ENCODE measurements around the gene APBB2. TPM values are rescaled to one million over a fixed set of nuclear protein-coding genes. Genes with fewer than 3 reads are reported as not detected.

The APBB2 gene
- total and polyA plus RNA-seq, 2 experiments from 2014 or later: 35.8 to 74.8 TPM

GRCh38 chr4:41196633-41197332, 17.6 kb downstream of the APBB2 start:
- Histone ChIP-seq H3K9me2 (ENCODE audit: insufficient read depth) (no peaks in the 10 kb centered on the region; the same call in none of the 2 replicates), H3K4me3 (no peak overlapping the region), H3K36me3 (ENCODE audit: insufficient read depth) (no peaks in the 10 kb centered on the region), H3K4me2 (no peak overlapping the region), H3K27me3 (ENCODE audit: insufficient read depth) (no peaks in the 10 kb centered on the region), H3K4me1 (ENCODE audit: insufficient read depth) (no peaks in the 10 kb centered on the region; the same call in 1 of the 2 replicates), H2AFZ (no peak overlapping the region), H3F3A (replicated peaks; ENCODE audit: low read depth) (no peaks in the 10 kb centered on the region), H4K20me1 (replicated peaks; ENCODE audit: insufficient read depth) (peaks cover 9% of the 10 kb centered on the region), H3K27ac (ENCODE audit: low read depth) (no peak overlapping the region), H3K79me2 (replicated peaks; ENCODE audit: insufficient read depth) (peaks cover 90% of the 10 kb centered on the region)
- peaks cover 12% of the 10 kb centered on the region; the same call in 2 of the 3 replicates for H3K4me1 Mint-ChIP-seq
- H3K27ac Mint-ChIP-seq: no peak overlapping the region
- no peak overlapping the region for H3K4me3 Mint-ChIP-seq
- TF ChIP-seq ZNF114 (CRISPR knock-in tag; IDR thresholded peaks at IDR 0.05) (no peak), EZH2 (IDR thresholded peaks at IDR 0.05; ENCODE audit: low read depth, unreplicated experiment) (no peak), EZH2phosphoT487 (IDR thresholded peaks at IDR 0.05; ENCODE audit: unreplicated experiment) (no peak), CREB1 (CRISPR knock-in tag; IDR thresholded peaks at IDR 0.05; ENCODE audit: low read depth) (no peak), POLR2AphosphoS5 (IDR thresholded peaks at IDR 0.05; ENCODE audit: low read depth) (no peak), JUNB (IDR thresholded peaks at IDR 0.05; ENCODE audit: unreplicated experiment) (no peak), REST (IDR thresholded peaks at IDR 0.05; ENCODE audit: unreplicated experiment) (no peak), ZNF331 (CRISPR knock-in tag; IDR thresholded peaks at IDR 0.05; ENCODE audit: low read depth) (no peak), NANOG (IDR thresholded peaks at IDR 0.05; ENCODE audit: borderline replicate concordance) (no peak), CTCF (conservative IDR thresholded peaks at IDR 0.05; ENCODE audit: low read depth in 2 of 2) (no peak), STAT1 (IDR thresholded peaks at IDR 0.05; ENCODE audit: unreplicated experiment) (no peak)
- TF ChIP-seq, protein P1, sequence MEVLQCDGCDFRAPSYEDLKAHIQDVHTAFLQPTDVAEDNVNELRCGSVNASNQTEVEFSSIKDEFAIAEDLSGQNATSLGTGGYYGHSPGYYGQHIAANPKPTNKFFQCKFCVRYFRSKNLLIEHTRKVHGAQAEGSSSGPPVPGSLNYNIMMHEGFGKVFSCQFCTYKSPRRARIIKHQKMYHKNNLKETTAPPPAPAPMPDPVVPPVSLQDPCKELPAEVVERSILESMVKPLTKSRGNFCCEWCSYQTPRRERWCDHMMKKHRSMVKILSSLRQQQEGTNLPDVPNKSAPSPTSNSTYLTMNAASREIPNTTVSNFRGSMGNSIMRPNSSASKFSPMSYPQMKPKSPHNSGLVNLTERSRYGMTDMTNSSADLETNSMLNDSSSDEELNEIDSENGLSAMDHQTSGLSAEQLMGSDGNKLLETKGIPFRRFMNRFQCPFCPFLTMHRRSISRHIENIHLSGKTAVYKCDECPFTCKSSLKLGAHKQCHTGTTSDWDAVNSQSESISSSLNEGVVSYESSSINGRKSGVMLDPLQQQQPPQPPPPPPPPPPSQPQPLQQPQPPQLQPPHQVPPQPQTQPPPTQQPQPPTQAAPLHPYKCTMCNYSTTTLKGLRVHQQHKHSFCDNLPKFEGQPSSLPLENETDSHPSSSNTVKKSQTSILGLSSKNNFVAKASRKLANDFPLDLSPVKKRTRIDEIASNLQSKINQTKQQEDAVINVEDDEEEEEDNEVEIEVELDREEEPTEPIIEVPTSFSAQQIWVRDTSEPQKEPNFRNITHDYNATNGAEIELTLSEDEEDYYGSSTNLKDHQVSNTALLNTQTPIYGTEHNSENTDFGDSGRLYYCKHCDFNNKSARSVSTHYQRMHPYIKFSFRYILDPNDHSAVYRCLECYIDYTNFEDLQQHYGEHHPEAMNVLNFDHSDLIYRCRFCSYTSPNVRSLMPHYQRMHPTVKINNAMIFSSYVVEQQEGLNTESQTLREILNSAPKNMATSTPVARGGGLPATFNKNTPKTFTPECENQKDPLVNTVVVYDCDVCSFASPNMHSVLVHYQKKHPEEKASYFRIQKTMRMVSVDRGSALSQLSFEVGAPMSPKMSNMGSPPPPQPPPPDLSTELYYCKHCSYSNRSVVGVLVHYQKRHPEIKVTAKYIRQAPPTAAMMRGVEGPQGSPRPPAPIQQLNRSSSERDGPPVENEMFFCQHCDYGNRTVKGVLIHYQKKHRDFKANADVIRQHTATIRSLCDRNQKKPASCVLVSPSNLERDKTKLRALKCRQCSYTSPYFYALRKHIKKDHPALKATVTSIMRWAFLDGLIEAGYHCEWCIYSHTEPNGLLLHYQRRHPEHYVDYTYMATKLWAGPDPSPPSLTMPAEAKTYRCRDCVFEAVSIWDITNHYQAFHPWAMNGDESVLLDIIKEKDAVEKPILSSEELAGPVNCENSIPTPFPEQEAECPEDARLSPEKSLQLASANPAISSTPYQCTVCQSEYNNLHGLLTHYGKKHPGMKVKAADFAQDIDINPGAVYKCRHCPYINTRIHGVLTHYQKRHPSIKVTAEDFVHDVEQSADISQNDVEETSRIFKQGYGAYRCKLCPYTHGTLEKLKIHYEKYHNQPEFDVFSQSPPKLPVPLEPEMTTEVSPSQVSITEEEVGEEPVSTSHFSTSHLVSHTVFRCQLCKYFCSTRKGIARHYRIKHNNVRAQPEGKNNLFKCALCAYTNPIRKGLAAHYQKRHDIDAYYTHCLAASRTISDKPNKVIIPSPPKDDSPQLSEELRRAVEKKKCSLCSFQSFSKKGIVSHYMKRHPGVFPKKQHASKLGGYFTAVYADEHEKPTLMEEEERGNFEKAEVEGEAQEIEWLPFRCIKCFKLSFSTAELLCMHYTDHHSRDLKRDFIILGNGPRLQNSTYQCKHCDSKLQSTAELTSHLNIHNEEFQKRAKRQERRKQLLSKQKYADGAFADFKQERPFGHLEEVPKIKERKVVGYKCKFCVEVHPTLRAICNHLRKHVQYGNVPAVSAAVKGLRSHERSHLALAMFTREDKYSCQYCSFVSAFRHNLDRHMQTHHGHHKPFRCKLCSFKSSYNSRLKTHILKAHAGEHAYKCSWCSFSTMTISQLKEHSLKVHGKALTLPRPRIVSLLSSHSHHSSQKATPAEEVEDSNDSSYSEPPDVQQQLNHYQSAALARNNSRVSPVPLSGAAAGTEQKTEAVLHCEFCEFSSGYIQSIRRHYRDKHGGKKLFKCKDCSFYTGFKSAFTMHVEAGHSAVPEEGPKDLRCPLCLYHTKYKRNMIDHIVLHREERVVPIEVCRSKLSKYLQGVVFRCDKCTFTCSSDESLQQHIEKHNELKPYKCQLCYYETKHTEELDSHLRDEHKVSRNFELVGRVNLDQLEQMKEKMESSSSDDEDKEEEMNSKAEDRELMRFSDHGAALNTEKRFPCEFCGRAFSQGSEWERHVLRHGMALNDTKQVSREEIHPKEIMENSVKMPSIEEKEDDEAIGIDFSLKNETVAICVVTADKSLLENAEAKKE (CRISPR knock-in tag; IDR thresholded peaks at IDR 0.05): no peak
- TF ChIP-seq, protein P2, sequence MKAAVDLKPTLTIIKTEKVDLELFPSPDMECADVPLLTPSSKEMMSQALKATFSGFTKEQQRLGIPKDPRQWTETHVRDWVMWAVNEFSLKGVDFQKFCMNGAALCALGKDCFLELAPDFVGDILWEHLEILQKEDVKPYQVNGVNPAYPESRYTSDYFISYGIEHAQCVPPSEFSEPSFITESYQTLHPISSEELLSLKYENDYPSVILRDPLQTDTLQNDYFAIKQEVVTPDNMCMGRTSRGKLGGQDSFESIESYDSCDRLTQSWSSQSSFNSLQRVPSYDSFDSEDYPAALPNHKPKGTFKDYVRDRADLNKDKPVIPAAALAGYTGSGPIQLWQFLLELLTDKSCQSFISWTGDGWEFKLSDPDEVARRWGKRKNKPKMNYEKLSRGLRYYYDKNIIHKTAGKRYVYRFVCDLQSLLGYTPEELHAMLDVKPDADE (IDR thresholded peaks at IDR 0.05): no peak
- ATAC-seq (no peak), DNase-seq (ENCODE audit: low spot score) (no peak)
- H3K9me3 Mint-ChIP-seq: no peaks in the 10 kb centered on the region
- H3K36me3 Mint-ChIP-seq (ENCODE audit: low read depth): no peaks in the 10 kb centered on the region
- H3K27me3 Mint-ChIP-seq (ENCODE audit: insufficient read depth, low read depth, poor library complexity): peaks cover 2% of the 10 kb centered on the region
